GM18517 (cell line): Measurements from ENCODE around the gene MPO.

Experiments used
- ATAC-seq: cut with Tn5 transposase; IDR thresholded peaks from one replicate; pipeline ENCODE4 v1.9.1; 2021; ENCODE audit warnings: mild to moderate bottlenecking, moderate library complexity; ENCODE audit not compliant: unreplicated experiment

Gene MPO

GRCh38 chr17:58280480-58281217 is at the start of gene MPO:
TSS of gene MPO (minus strand) at chr17:58280935. CDS start at chr17:58280758, 177 bp downstream.
- ATAC-seq = no peak

GRCh38 chr17:58329810-58330537 is 49.2 kb upstream of the MPO start:
- ATAC-seq = peak; percentile 35

- peak; percentile 39 for ATAC-seq
These were observed 48.5 kb upstream of the MPO start for GRCh38 chr17:58329035-58329809.

GRCh38 chr17:58328195-58329034 is 47.7 kb upstream of the MPO start, which contains the start of gene TSPOAP1:
TSS of gene TSPOAP1 (minus strand) at chr17:58328795. CDS start at chr17:58327920, 875 bp downstream.
- no peak for ATAC-seq

GRCh38 chr17:58327363-58328194 is 46.8 kb upstream of the MPO start:
- ATAC-seq = no peak

GRCh38 chr17:58326609-58327362 is 46.1 kb upstream of the MPO start:
- ATAC-seq = no peak

- no peak for ATAC-seq
These were observed 45.3 kb upstream of the MPO start for GRCh38 chr17:58325976-58326468.

- no peak for ATAC-seq
These were observed 44.6 kb upstream of the MPO start for GRCh38 chr17:58325289-58325726.

GRCh38 chr17:58324409-58325288 is 43.9 kb upstream of the MPO start:
- no peak for ATAC-seq

GRCh38 chr17:58324056-58324408 is 43.3 kb upstream of the MPO start:
- ATAC-seq = no peak

- ATAC-seq = no peak
These were observed 42.8 kb upstream of the MPO start for GRCh38 chr17:58323366-58324055.

- no peak for ATAC-seq
These were observed 41.9 kb upstream of the MPO start for GRCh38 chr17:58322581-58323185.

- ATAC-seq = no peak
These were observed 41.1 kb upstream of the MPO start for GRCh38 chr17:58321571-58322525.

GRCh38 chr17:58320570-58321323 is 40.0 kb upstream of the MPO start:
- no peak for ATAC-seq

GRCh38 chr17:58320163-58320558 is 39.4 kb upstream of the MPO start:
- ATAC-seq = no peak
